OCI-LY3 (cell line): ENCODE measurements around the gene APBA3.

Experiments used
- H2AFZ ChIP-seq: fragments of 200-600, 300-600 bp; shearing (Covaris generic); 2 replicates; pipeline ENCODE4 v1.6.0; 2014; ENCODE audit warnings: antibody characterized with exemption, low read depth, low read length
- H3K27ac ChIP-seq: fragments of 200-600, 300-600 bp; sonication (generic); 2 replicates; pipeline ENCODE4 v1.5.1; 2014; ENCODE audit warnings: mild to moderate bottlenecking, low read length, moderate library complexity, mixed read lengths
- H3K27me3 ChIP-seq: fragments of 200-600, 300-600 bp; sonication (generic); 2 replicates; pipeline ENCODE4 v1.6.1; 2014; ENCODE audit warnings: low read depth, low read length, mixed read lengths
- H3K36me3 ChIP-seq: fragments of 200-600, 300-600 bp; sonication (generic); replicated peaks from 2 replicates; pipeline ENCODE3; 2014; ENCODE audit warnings: low read depth, low read length, mixed read lengths
- H3K4me1 ChIP-seq: fragments of 300-600, 200-600 bp; sonication (generic); 2 replicates; pipeline ENCODE4 v1.6.1; 2014; ENCODE audit warnings: low read length, mixed read lengths
- H3K4me2 ChIP-seq: fragments of 200-600, 300-600 bp; sonication (generic); 2 replicates; pipeline ENCODE4 v1.6.1; 2014; ENCODE audit warnings: low read length, mixed read lengths
- H3K4me3 ChIP-seq: fragments of 300-600, 200-600 bp; sonication (generic); 2 replicates; pipeline ENCODE4 v1.5.1; 2014; ENCODE audit warnings: antibody characterized with exemption, mild to moderate bottlenecking, low read length, moderate library complexity
- H3K79me2 ChIP-seq: fragments of 300-600, 200-600 bp; shearing (Covaris generic); 2 replicates; pipeline ENCODE4 v1.6.1; 2014; ENCODE audit warnings: mild to moderate bottlenecking, low read length, mixed read lengths
- H3K9ac ChIP-seq: fragments of 300-600, 200-600 bp; shearing (Covaris generic); 2 replicates; pipeline ENCODE4 v1.6.0; 2014; ENCODE audit warnings: mild to moderate bottlenecking, low read length, moderate library complexity
- H3K9me3 ChIP-seq: fragments of 200-600, 300-600 bp; shearing (Covaris generic); 2 replicates; pipeline ENCODE4 v1.6.1; 2014; ENCODE audit warnings: low read length, mixed read lengths; ENCODE audit not compliant: insufficient read depth
- H4K20me1 ChIP-seq: fragments of 200-600, 300-600 bp; sonication (generic); 2 replicates; pipeline ENCODE4 v1.6.1; 2016; ENCODE audit warnings: low read length, mixed read lengths; ENCODE audit not compliant: insufficient read depth
- EZH2phosphoT487 ChIP-seq: fragments of 200-600 bp; shearing (Covaris generic); IDR thresholded peaks from 2 replicates; pipeline ENCODE4 v1.6.1; 2018; ENCODE audit warnings: antibody characterized with exemption, mixed run types, low read depth
- TF ChIP-seq, protein P1 (sequence below): fragments of 200-600, 300-600 bp; sonication (generic); IDR thresholded peaks from 2 replicates; pipeline ENCODE4 v1.5.1; 2014; ENCODE audit warnings: antibody characterized with exemption, low read length, low read depth

Gene APBA3

DNA sequence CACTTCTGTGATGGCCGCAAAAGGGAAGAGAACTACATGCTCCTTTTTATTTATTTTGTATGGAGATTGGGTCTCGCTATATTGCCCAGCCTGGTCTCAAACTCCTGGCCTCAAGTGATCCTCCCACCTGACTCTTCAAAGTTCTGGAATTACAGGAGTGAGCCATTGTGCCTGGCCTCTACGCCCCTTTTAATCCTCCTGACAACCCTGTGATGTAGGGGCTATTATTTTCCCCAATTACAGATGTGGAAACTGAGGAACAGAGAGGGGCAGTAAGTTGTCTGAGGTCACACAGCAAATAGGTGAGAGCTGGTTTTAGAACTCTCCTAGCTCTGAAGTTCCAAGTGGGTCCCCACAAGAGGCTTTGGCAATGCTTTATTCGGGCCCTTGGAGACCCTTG is 41.6 kb downstream of the APBA3 start:
- Histone ChIP-seq H3K9me3 (no peaks in the 10 kb centered on the region), H2AFZ (no peak overlapping the region), H4K20me1 (no peaks in the 10 kb centered on the region), H3K9ac (no peak overlapping the region), H3K4me2 (no peak overlapping the region), H3K27me3 (peaks cover 9% of the 10 kb centered on the region; the same call in 1 of the 2 replicates), H3K36me3 (no peaks in the 10 kb centered on the region), H3K4me1 (no peaks in the 10 kb centered on the region), H3K79me2 (no peaks in the 10 kb centered on the region), H3K4me3 (no peak overlapping the region), H3K27ac (no peak overlapping the region)
- no peak for TF ChIP-seq EZH2phosphoT487
- TF ChIP-seq, protein P1, sequence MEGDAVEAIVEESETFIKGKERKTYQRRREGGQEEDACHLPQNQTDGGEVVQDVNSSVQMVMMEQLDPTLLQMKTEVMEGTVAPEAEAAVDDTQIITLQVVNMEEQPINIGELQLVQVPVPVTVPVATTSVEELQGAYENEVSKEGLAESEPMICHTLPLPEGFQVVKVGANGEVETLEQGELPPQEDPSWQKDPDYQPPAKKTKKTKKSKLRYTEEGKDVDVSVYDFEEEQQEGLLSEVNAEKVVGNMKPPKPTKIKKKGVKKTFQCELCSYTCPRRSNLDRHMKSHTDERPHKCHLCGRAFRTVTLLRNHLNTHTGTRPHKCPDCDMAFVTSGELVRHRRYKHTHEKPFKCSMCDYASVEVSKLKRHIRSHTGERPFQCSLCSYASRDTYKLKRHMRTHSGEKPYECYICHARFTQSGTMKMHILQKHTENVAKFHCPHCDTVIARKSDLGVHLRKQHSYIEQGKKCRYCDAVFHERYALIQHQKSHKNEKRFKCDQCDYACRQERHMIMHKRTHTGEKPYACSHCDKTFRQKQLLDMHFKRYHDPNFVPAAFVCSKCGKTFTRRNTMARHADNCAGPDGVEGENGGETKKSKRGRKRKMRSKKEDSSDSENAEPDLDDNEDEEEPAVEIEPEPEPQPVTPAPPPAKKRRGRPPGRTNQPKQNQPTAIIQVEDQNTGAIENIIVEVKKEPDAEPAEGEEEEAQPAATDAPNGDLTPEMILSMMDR = no peak

DNA sequence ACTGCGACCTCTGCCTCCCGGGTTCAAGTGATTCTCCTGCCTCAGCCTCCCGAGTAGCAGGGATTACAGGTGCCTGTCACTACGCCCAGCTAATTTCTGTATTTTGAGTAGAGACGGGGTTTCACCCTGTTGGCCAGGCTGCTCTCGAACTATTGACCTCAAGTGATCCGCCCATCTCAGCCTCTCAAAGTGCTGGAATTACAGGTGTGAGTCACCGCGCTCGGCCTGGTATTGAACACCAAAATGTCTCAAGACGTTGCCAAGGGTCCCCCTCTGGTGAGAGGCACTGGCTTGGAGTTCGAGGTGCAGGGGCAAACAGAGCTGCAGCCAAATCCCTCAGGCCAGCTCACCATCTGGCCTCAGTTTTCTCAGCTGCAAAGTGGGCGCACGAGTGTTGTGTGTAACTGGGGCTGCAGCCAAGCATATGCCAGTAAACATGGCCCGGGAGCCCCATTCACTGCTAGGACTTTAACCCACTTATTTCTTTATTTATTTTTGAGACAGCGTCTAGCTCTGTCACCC is 45.3 kb downstream of the APBA3 start:
- no peaks in the 10 kb centered on the region for H3K4me1 ChIP-seq
- H3K27me3 ChIP-seq = peaks cover 8% of the 10 kb centered on the region; the same call in 1 of the 2 replicates
- no peak overlapping the region for H3K9ac ChIP-seq
- H3K9me3 ChIP-seq = no peaks in the 10 kb centered on the region
- H2AFZ ChIP-seq = no peak overlapping the region
- H3K36me3 ChIP-seq = no peaks in the 10 kb centered on the region
- H3K4me3 ChIP-seq = no peak overlapping the region
- no peaks in the 10 kb centered on the region for H3K79me2 ChIP-seq
- H4K20me1 ChIP-seq = no peaks in the 10 kb centered on the region
- H3K27ac ChIP-seq = no peak overlapping the region
- TF ChIP-seq EZH2phosphoT487 = no peak
- TF ChIP-seq, protein P1 = no peak
- H3K4me2 ChIP-seq = no peak overlapping the region

DNA sequence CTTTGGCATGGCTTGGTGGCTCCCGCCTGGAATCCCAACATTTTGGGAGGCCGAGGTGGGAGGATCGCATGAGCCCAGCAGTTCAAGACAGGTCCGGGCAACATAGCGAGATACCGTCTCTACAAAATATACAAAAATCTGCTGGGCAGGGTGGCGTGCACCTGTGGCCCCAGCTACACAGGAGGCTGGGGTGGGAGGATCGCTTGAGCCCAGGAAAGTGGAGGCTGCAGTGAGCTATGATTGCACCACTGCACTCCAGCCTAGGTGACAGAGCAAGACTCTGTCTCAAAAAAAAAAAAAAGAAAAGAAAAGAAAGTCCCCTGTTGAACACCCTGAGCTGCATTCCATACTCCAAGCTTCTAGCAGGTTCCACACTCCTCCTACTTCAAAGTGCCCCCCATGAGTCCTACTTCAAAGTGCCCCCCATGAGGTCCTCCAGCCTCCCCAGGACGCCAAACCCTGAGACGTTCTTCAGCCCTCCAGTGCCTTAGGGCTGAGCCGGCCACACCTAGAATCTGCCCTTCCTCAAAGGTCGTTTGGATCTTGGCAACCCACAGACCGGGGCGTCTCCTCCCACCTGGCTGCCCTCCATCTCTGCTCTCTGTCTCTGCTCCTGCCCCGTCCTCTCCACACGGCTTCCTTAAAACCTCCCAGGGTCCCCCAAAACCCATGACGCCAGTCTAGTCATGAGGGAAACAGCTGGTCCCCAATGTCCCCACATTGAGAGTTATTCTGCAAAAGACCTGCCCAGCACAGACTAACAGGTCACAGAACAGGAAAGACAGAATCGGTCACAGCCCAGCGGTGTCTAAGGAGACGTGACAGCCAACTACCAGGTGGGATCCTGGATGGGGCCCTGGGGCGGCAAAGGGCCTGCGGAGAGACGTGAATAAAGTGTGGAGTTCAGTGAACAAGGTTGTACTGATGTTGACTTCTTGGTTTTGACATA is 48.6 kb downstream of the APBA3 start:
- no peaks in the 10 kb centered on the region for H3K36me3 ChIP-seq
- no peaks in the 10 kb centered on the region for H4K20me1 ChIP-seq
- no peak overlapping the region for H3K4me2 ChIP-seq
- no peaks in the 10 kb centered on the region for H3K9me3 ChIP-seq
- H2AFZ ChIP-seq = no peak overlapping the region
- H3K4me3 ChIP-seq = no peak overlapping the region
- no peaks in the 10 kb centered on the region for H3K79me2 ChIP-seq
- peaks cover 9% of the 10 kb centered on the region; the same call in 1 of the 2 replicates for H3K27me3 ChIP-seq
- H3K9ac ChIP-seq = no peak overlapping the region
- H3K27ac ChIP-seq = no peak overlapping the region
- no peaks in the 10 kb centered on the region for H3K4me1 ChIP-seq
- TF ChIP-seq, protein P1 = no peak
- no peak for TF ChIP-seq EZH2phosphoT487

DNA sequence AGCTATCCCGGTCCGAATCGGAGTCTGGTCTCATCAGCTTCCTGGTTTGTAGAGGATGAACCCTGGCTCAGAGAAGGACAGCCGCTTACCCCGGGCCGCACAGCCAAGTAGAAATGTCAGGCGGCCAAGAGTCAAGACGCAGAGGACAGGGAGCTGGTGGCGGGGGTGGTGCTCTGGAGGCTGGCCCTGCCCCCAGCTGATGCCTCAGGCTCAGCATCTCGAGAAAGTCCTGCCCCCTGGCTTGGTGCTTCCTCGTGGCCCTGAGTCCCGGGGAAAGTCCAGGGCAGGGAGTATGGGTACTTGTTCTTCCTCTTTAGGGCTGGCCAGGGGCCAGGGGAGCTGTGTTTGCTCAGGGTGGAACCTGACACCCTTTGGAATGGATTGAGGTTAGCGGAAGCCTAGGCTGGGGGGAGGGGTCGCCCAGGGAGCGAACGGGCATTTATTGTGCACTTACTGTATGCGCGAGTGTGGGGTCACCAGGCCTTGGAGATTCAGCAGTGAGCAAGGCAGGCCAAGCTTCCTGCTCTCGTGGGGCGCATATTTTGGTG is 51.2 kb downstream of the APBA3 start:
- no peak overlapping the region for H3K4me3 ChIP-seq
- no peak overlapping the region for H3K9ac ChIP-seq
- H3K27me3 ChIP-seq = peaks cover 11% of the 10 kb centered on the region; the same call in 1 of the 2 replicates
- H3K27ac ChIP-seq = no peak overlapping the region
- no peaks in the 10 kb centered on the region for H3K9me3 ChIP-seq
- no peaks in the 10 kb centered on the region for H3K36me3 ChIP-seq
- TF ChIP-seq EZH2phosphoT487 = no peak
- TF ChIP-seq, protein P1 = no peak
- H2AFZ ChIP-seq = no peak overlapping the region
- H3K79me2 ChIP-seq = no peaks in the 10 kb centered on the region
- H4K20me1 ChIP-seq = no peaks in the 10 kb centered on the region
- no peak overlapping the region for H3K4me2 ChIP-seq
- no peaks in the 10 kb centered on the region for H3K4me1 ChIP-seq
